Memory B cell (primary cell): ENCODE data around the gene YKT6.
"Not testable (repeated sequence)": the region's sequence is repeated elsewhere in the genome, so short reads cannot be mapped to it uniquely, and the experiment has no call there.

Experiments used
- ATAC-seq: fragments of 150-1000 bp; cut with Tn5 transposase; 2 replicates; pipeline ENCODE4 v1.10.0; 2021; ENCODE audit warnings: low read depth, mild to moderate bottlenecking, moderate library complexity
- DNase-seq, 2 donors: peaks; one replicate each; pipeline ENCODE4 v3.0.0; 2022; ENCODE audit warnings: low spot score in 2 of 2
- H3K27ac Mint-ChIP-seq: one replicate; pipeline ENCODE4 v1.8.0; 2022; ENCODE audit warnings: mild to moderate bottlenecking, moderate library complexity, mixed read lengths
- H3K27me3 Mint-ChIP-seq: one replicate; pipeline ENCODE4 v1.8.0; 2022; ENCODE audit warnings: mixed read lengths
- H3K36me3 Mint-ChIP-seq: one replicate; pipeline ENCODE4 v1.8.0; 2022; ENCODE audit warnings: mild to moderate bottlenecking, mixed read lengths
- H3K4me1 Mint-ChIP-seq: one replicate; pipeline ENCODE4 v1.8.0; 2022; ENCODE audit warnings: mixed read lengths
- H3K4me3 Mint-ChIP-seq: one replicate; pipeline ENCODE4 v1.8.0; 2022; ENCODE audit warnings: mild to moderate bottlenecking, moderate library complexity, mixed read lengths
- H3K9me3 Mint-ChIP-seq: one replicate; pipeline ENCODE4 v1.8.0; 2022; ENCODE audit warnings: mixed read lengths

The YKT6 gene

DNA sequence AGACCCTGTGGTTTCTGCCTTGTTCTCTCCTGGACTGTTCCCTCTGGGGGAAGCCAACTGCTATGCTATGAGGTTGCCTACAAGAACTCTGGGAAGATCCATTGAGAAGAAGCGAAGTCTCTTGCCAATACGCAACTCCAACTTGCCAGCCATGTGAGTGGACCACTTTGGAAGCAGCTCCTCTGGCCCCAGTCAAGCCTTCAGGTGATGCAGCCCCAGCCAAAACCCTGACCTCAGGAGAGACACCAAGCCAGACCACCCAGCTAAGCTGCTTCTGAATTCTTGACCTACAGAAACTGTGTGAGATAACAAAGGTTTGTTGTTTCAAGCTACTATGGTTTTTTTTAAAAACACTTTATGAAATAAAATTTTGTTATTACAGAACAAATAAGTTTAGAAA is 39.4 kb upstream of the YKT6 start:
- Mint-ChIP-seq H3K9me3 (peaks cover 8% of the 10 kb centered on the region), H3K27ac (no peak overlapping the region)

DNA sequence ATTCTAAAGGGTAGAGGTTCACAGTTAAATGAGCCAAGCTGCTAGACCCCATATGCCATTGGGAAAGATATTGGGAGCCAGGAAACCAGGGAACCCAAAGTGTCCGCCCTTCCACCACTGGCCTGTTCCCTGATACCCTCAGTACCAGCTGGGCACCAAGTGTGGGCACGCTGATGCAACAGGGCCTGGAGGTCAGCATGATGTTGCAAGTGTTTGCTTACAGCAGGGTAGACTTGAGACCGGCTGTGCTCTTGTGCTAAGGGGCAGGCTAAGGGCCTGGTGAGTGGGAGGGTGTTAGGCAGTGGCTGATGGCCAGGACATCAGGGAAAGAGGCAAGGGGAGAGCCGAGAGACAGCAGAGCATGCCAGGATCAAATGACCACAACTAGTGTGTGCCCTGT is 38.6 kb upstream of the YKT6 start:
- DNase-seq (no peak), ATAC-seq (no peak)
- H3K4me1 Mint-ChIP-seq: peaks cover 2% of the 10 kb centered on the region
- peaks cover 8% of the 10 kb centered on the region for H3K9me3 Mint-ChIP-seq
- peaks cover 4% of the 10 kb centered on the region for H3K36me3 Mint-ChIP-seq
- H3K27ac Mint-ChIP-seq: no peak overlapping the region
- peaks cover 6% of the 10 kb centered on the region for H3K27me3 Mint-ChIP-seq
- no peak overlapping the region for H3K4me3 Mint-ChIP-seq

More for the DNA sequence above, 39.4 kb upstream of the YKT6 start:
- DNase-seq (no peak), ATAC-seq (no peak)
- Mint-ChIP-seq H3K36me3 (peaks cover 4% of the 10 kb centered on the region), H3K4me3 (no peak overlapping the region), H3K27me3 (peaks cover 6% of the 10 kb centered on the region), H3K4me1 (no peaks in the 10 kb centered on the region)

DNA sequence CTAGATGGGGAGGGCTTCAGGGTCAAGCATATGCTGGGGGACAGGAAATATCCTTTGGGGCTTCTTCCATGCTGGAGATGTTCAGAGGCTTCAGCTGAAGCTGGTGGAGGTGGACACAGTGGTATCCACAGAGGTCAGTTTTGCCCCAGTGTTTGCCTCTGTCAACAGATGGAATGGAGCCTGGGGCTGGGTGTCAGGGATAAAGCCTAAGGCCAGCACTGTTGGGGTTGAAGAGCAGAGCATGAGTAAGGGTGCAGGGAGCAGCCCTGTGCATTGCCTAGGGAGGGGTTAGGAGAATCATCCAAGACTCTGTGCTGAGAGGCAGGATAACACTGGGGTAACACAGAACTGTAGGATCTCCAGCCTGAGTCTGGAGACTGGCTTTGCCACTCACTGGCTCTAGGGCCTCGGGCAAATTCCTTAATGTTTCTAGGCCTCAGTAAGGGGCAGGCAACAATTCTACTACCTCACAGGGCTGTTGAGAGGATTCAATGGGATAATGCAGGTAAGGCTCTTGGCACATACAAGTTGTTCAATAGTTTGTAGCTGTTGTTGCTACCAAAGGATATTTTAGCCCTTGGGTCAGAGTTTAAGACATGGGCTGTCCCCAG is 37.9 kb upstream of the YKT6 start:
- ATAC-seq (no peak), DNase-seq (no peak)
- H3K27ac Mint-ChIP-seq: no peak overlapping the region
- H3K9me3 Mint-ChIP-seq: peaks cover 8% of the 10 kb centered on the region
- no peak overlapping the region for H3K4me3 Mint-ChIP-seq
- peaks cover 5% of the 10 kb centered on the region for H3K27me3 Mint-ChIP-seq
- H3K36me3 Mint-ChIP-seq: peaks cover 4% of the 10 kb centered on the region
- peaks cover 9% of the 10 kb centered on the region for H3K4me1 Mint-ChIP-seq

DNA sequence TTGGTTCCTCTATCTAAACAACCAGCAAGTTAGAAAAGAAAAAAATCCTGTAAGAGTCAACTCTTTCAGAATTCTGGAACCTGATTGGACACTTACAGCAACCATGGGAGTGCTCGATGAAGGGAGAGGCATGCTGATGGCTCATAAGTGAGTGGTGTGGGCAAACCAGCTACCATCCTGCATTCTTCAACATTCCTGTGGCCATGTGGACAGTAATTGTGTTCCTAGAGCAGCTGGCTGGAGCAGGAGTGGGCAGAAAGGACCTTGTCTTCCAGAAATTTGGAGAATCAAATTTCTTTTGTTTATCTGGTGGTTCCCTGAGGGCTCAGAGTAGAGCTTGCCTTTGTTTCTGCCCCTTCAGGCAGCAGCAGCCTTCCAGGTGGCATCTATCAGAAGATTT is 37.2 kb upstream of the YKT6 start:
- H3K4me1 Mint-ChIP-seq: peaks cover 9% of the 10 kb centered on the region
- ATAC-seq (no peak), DNase-seq (no peak)
- no peak overlapping the region for H3K4me3 Mint-ChIP-seq
- no peak overlapping the region for H3K27ac Mint-ChIP-seq
- H3K9me3 Mint-ChIP-seq: peaks cover 8% of the 10 kb centered on the region
- H3K27me3 Mint-ChIP-seq: peaks cover 4% of the 10 kb centered on the region
- H3K36me3 Mint-ChIP-seq: peaks cover 4% of the 10 kb centered on the region

DNA sequence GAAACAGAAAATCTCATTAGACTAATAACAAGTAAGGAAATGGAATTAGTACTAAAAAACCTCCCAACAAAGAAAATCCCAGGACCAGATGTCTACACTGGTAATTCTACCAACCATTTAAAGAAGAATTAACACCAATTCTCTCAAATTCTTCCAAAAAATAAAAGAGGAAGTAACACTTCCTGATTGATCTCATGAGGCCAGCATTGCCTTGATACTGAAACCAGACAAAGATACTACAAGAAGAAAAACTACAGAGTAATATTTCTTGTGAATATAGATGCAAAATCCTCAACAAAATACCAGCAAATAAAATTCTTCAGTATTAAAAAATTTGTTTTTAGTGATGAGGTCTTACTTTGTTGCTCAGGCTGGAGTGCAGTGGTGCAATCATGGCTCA is 32.9 kb upstream of the YKT6 start:
- DNase-seq (no peak), ATAC-seq (peak; percentile 95)
- Mint-ChIP-seq H3K4me3 (no peak overlapping the region), H3K4me1 (peaks cover 9% of the 10 kb centered on the region), H3K36me3 (peaks cover 7% of the 10 kb centered on the region), H3K27me3 (peaks cover 3% of the 10 kb centered on the region), H3K27ac (no peak overlapping the region), H3K9me3 (peaks cover 11% of the 10 kb centered on the region)

DNA sequence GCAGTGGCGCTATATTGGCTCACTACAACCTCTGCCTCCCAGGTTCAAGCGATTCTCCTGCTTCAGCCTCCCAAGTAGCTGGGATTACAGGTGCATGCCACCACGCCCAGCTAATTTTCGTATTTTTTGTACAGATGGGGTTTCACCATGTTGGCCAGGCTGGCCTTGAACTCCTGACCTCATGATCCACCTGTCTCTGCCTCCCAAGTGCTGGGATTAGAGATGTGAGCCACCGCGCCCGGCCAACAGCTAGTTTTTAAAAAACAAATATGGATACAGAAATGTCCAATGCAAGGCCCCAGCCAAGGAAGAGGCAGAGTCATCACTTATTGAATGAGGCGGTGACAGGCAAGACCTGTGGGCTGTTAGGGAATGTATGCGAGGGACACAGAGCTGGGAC is 28.9 kb upstream of the YKT6 start:
- H3K9me3 Mint-ChIP-seq, H3K27ac Mint-ChIP-seq, H3K4me3 Mint-ChIP-seq, H3K36me3 Mint-ChIP-seq, ATAC-seq, DNase-seq: not testable (repeated sequence)
- H3K4me1 Mint-ChIP-seq: peaks cover 13% of the 10 kb centered on the region
- peaks cover 12% of the 10 kb centered on the region for H3K27me3 Mint-ChIP-seq

DNA sequence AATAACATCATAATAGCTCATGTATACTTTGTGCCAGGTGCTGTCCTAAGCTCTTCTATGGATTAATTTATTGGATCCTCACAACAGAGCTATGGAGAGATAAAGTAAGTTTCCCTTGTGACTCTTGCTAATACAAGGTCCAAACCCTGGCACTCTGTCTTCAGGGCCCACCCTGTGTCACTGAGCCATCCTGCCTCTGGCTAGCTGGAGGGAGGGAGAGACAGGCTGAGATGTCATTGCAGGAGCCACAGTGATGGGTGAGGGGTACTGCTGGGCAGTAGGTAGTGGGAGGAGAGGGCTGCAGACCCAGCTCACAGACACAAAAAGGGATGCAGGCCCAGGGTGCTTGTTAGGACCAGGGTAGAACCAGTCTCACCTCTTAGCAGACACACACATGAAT is 28.4 kb upstream of the YKT6 start:
- Mint-ChIP-seq H3K27me3 (peaks cover 12% of the 10 kb centered on the region), H3K4me1 (peaks cover 10% of the 10 kb centered on the region), H3K4me3 (no peak overlapping the region), H3K36me3 (peaks cover 3% of the 10 kb centered on the region), H3K27ac (no peak overlapping the region), H3K9me3 (peaks cover 7% of the 10 kb centered on the region)
- ATAC-seq (no peak), DNase-seq (no peak)

DNA sequence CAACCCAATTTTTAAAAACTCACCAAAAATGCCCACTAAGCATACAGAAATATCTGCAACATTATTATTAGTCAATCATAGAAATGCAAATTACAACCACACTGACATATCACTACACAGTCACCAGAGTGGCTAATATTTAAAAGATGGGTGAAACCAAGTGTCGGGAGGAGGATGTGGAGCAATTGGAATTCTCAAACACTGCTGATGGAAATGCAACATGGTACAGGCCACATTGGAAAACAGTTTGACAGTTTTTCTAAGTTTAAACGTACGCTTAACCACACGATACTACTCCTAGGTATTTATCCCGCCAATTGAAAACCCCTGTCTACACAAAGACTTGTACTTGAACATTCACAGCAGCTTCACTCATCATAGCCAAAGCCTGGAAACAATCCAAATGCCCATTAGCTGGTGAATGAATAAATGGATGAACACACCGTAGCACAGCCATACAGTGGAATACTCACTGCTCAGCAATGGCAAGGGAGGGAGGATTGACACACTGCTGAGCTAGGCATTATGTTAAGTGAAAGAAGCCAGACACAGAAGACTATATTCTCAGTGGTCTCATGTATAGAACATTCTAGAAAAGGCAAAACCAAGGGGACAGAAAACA is 27.9 kb upstream of the YKT6 start:
- Mint-ChIP-seq H3K4me3 (no peak overlapping the region), H3K9me3 (peaks cover 7% of the 10 kb centered on the region), H3K27ac (no peak overlapping the region), H3K4me1 (peaks cover 4% of the 10 kb centered on the region), H3K27me3 (peaks cover 14% of the 10 kb centered on the region), H3K36me3 (peaks cover 3% of the 10 kb centered on the region)
- DNase-seq (no peak), ATAC-seq (no peak)

DNA sequence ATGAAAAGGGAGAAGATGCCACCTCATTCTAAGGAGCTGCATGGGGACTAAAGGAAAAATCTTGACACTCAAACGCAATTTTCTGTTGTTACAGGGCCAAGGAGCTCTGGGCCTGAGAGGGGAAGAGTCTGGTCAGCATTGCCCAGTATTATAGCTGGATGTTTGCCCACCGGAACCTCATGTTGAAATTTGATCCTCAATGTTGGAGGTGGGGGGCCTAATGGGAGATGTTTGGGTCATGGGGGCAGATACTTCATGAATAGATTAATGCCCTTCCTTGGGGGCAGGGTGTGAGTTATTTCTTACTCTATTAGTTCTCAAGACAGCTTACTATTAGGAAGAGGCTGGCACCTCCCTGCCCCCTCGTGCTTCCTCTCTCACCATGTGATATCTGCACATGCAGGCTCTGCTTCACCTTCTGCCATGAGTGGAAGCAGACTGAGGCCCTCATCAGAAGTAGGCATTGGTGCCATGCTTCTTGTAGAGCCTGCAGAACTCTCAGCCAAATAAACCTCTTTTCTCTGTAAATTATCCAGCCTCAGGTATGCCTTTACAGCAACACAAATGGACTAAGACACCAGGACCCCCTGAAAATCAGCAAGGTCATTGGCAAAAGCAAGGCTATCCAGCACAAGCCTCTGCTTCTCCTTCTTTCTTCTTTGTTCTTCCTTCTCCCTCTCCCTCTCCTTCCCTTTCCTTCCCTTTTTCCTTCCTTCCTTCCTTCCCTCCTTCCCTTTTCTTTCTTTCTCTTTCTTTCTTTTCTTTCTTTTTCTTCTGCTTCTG is 26.7 kb upstream of the YKT6 start:
- ATAC-seq (no peak), DNase-seq (no peak)
- peaks cover 3% of the 10 kb centered on the region for H3K36me3 Mint-ChIP-seq

DNA sequence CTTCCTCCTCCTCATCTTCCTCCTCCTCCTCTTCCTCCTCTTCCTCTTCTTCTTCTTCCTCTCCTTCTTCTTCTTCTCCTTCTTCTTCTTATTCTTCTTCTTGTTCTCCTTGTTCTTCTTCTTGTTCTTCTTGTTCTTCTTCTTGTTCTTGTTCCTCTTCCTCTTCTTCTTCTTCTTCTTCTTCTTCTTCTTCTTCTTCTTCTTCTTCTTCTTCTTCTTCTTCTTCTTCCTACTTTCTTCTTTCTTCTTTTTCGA is 26.2 kb upstream of the YKT6 start:
- not testable (repeated sequence) for DNase-seq, ATAC-seq, H3K4me3 Mint-ChIP-seq, H3K9me3 Mint-ChIP-seq, H3K4me1 Mint-ChIP-seq, H3K36me3 Mint-ChIP-seq, H3K27ac Mint-ChIP-seq
- peaks cover 21% of the 10 kb centered on the region for H3K27me3 Mint-ChIP-seq

More for the DNA sequence above, 26.7 kb upstream of the YKT6 start:
- no peak overlapping the region for H3K27ac Mint-ChIP-seq
- H3K4me1 Mint-ChIP-seq: peaks cover 4% of the 10 kb centered on the region
- H3K27me3 Mint-ChIP-seq: peaks cover 19% of the 10 kb centered on the region
- no peak overlapping the region for H3K4me3 Mint-ChIP-seq
- H3K9me3 Mint-ChIP-seq: peaks cover 7% of the 10 kb centered on the region

DNA sequence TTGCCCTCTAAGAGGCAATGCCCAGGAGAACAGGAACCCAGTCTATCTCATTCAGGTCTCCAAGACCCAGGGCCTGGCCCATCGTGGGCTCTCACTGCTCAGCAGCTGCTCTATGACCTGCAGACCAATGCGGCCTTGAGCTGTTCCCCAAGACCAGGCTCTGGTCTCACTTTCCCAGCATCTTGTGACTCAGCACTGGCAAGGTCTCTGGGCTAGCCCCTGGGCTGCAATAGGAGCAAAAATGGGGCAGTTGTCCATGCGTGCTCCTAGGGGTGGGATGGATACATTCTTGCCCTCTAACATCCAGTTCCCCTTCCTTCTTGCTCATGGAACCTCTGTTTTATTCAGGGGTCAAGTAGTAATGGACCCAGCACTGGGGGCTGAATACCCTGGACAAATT is 25.0 kb upstream of the YKT6 start:
- Mint-ChIP-seq H3K36me3 (peaks cover 2% of the 10 kb centered on the region), H3K4me1 (peaks cover 4% of the 10 kb centered on the region), H3K9me3 (peaks cover 6% of the 10 kb centered on the region), H3K27ac (no peak overlapping the region), H3K27me3 (peaks cover 22% of the 10 kb centered on the region), H3K4me3 (no peak overlapping the region)
- no peak for ATAC-seq
- DNase-seq: no peak

DNA sequence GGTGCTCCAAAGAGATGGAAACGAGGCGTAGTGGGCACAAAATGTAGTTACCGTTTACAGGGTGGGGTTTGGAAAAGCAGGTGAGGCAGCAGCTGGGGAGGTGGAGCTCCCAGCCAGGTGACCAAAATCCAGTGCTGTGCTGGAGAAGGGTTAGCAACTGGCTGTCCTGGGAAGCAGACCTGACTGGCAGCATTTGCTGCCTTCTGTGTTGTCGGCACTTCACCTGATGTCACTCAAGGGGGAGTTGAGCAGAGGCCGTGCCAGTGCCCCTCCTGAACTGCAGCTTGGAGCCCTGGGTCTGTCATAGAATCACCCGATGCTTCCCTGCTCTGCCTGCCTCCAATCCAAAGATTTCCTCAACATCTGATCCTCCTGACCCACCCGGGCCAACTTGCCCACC is 24.3 kb upstream of the YKT6 start:
- Mint-ChIP-seq H3K9me3 (peaks cover 5% of the 10 kb centered on the region), H3K27ac (no peak overlapping the region), H3K4me1 (peaks cover 4% of the 10 kb centered on the region), H3K27me3 (peaks cover 23% of the 10 kb centered on the region), H3K36me3 (no peaks in the 10 kb centered on the region), H3K4me3 (no peak overlapping the region)
- DNase-seq (no peak), ATAC-seq (no peak)

DNA sequence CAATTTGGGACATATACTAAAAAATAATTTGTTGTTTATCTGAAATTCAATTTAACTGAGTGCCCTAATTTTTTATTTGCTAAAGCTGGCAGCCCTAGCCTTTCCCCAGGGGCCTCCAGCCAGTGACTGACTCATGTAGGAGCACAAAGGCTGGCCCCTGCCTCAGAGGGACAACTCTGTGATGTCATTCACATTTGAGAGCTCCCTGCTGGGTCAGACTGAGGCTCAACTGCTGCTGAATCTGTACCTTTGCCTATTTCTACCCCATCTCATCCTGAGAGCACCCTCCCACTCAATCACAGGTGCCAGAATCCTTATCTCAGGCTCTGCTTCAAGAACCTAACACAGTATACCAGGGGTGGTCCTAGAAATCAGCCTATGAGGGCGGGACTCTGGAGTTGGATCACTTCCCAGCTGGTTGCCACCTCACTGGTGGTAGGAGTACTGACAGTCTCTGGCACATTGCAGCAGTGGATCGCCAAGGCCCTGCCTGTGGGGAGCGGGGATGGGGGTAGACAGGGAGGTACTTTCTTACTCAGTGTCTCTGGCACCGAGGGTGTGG is 23.1 kb upstream of the YKT6 start:
- no peak overlapping the region for H3K27ac Mint-ChIP-seq
- H3K9me3 Mint-ChIP-seq: peaks cover 5% of the 10 kb centered on the region
- no peak for ATAC-seq
- H3K4me3 Mint-ChIP-seq: no peak overlapping the region
- no peaks in the 10 kb centered on the region for H3K36me3 Mint-ChIP-seq
- peaks cover 25% of the 10 kb centered on the region for H3K27me3 Mint-ChIP-seq
- peaks cover 4% of the 10 kb centered on the region for H3K4me1 Mint-ChIP-seq
- DNase-seq: no peak

DNA sequence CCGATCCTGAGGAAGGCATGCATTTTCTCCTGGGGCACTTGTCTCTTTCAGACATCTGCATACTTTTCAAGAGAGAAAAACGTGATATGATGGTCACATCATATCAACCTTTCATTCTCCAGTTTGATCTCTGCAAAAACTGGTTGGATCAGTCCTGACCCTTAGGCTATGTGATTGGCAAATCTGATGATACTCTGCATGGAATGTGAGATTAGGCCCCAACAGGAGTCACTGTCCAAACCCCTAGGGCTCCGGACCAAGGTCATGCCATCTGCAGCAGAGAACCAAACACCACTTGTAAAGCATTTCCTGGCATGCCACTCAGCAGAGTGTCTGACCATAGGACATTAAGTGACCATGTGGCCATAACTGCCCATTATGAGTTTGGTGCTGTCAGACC is 20.1 kb upstream of the YKT6 start:
- H3K4me1 Mint-ChIP-seq: peaks cover 5% of the 10 kb centered on the region
- DNase-seq (no peak), ATAC-seq (no peak)
- H3K36me3 Mint-ChIP-seq: peaks cover 2% of the 10 kb centered on the region
- H3K4me3 Mint-ChIP-seq: no peak overlapping the region
- peaks cover 21% of the 10 kb centered on the region for H3K27me3 Mint-ChIP-seq
- no peak overlapping the region for H3K27ac Mint-ChIP-seq
- no peaks in the 10 kb centered on the region for H3K9me3 Mint-ChIP-seq
